Neural progenitor cell (in vitro differentiated cells): ENCODE results near the gene CACNB4. TPM values are rescaled to one million over a fixed set of nuclear protein-coding genes. Genes with fewer than 3 reads are reported as not detected.

Source experiments
- DNase-seq: peaks from one replicate; pipeline ENCODE4 v3.0.0-alpha.2; 2016; ENCODE audit warnings: low spot score
- H2AFZ ChIP-seq: fragments of 200-600 bp; sonication (generic); replicated peaks from 2 replicates; pipeline ENCODE4 v1.6.1; 2016; ENCODE audit warnings: antibody characterized with exemption
- H3F3A ChIP-seq: fragments of 200-600 bp; sonication (generic); 2 replicates; pipeline ENCODE4 v1.6.1; 2016; ENCODE audit warnings: antibody characterized with exemption, low read depth
- H3K27ac ChIP-seq: fragments of 200-600 bp; sonication (generic); 2 replicates; pipeline ENCODE4 v1.5.1; 2016; ENCODE audit warnings: mild to moderate bottlenecking
- H3K27me3 ChIP-seq: fragments of 200-600 bp; sonication (generic); 2 replicates; pipeline ENCODE4 v1.6.1; 2016; ENCODE audit warnings: mild to moderate bottlenecking, moderate library complexity
- H3K36me3 ChIP-seq: fragments of 200-600 bp; sonication (generic); 2 replicates; pipeline ENCODE4 v1.5.1; 2016
- H3K4me1 ChIP-seq: fragments of 200-600 bp; sonication (generic); 2 replicates; pipeline ENCODE4 v1.6.1; 2016; ENCODE audit warnings: mixed run types
- H3K4me2 ChIP-seq: fragments of 200-600 bp; sonication (generic); 2 replicates; pipeline ENCODE4 v1.6.1; 2016
- H3K4me3 ChIP-seq: fragments of 200-600 bp; sonication (generic); 2 replicates; pipeline ENCODE4 v1.5.1; 2016
- H3K79me2 ChIP-seq: fragments of 200-600 bp; sonication (generic); 2 replicates; pipeline ENCODE4 v1.6.1; 2016; ENCODE audit warnings: low read depth
- H3K9ac ChIP-seq: fragments of 200-600 bp; sonication (generic); 2 replicates; pipeline ENCODE4 v1.6.1; 2016
- H3K9me3 ChIP-seq: fragments of 200-600 bp; sonication (generic); 2 replicates; pipeline ENCODE4 v1.5.1; 2016; ENCODE audit warnings: low read depth
- H4K20me1 ChIP-seq: fragments of 200-600 bp; sonication (generic); 2 replicates; pipeline ENCODE4 v1.6.1; 2016; ENCODE audit warnings: low read depth
- H3K27ac Mint-ChIP-seq: 3 replicates; pipeline ENCODE4 v1.8.0; 2021; ENCODE audit warnings: mixed read lengths
- H3K27me3 Mint-ChIP-seq: 2 replicates; pipeline ENCODE4 v1.8.0; 2022; ENCODE audit warnings: low read depth, mild to moderate bottlenecking, inconsistent platforms, moderate library complexity, mixed read lengths; ENCODE audit not compliant: insufficient read depth
- H3K36me3 Mint-ChIP-seq: 3 replicates; pipeline ENCODE4 v1.8.0; 2021; ENCODE audit warnings: mixed read lengths
- H3K4me1 Mint-ChIP-seq: 3 replicates; pipeline ENCODE4 v1.8.0; 2021; ENCODE audit warnings: mixed read lengths
- H3K4me3 Mint-ChIP-seq: 3 replicates; pipeline ENCODE4 v1.8.0; 2021; ENCODE audit warnings: mild to moderate bottlenecking, moderate library complexity, mixed read lengths
- H3K9me3 Mint-ChIP-seq: 3 replicates; pipeline ENCODE4 v1.8.0; 2020; ENCODE audit warnings: mixed read lengths
- EZH2 ChIP-seq: fragments of 200-600 bp; sonication (generic); IDR thresholded peaks from 2 replicates; pipeline ENCODE4 v1.6.1; 2017; ENCODE audit warnings: antibody characterized with exemption, mild to moderate bottlenecking, moderate library complexity
- EZH2phosphoT487 ChIP-seq: fragments of 200-600 bp; sonication (generic); IDR thresholded peaks from 2 replicates; pipeline ENCODE4 v1.6.1; 2017; ENCODE audit warnings: antibody characterized with exemption
- total RNA-seq: library from RNA; depleted of rRNA; stranded (reverse); fragments of >200 nt; gene quantifications from 2 replicates; pipeline ENCODE4 v1.2.3, GENCODE V29; 2015; ENCODE audit warnings: low replicate concordance
- TF ChIP-seq, protein P1 (sequence below): fragments of 200-600 bp; sonication (generic); IDR thresholded peaks from 2 replicates; pipeline ENCODE4 v1.5.1; 2017; ENCODE audit warnings: antibody characterized with exemption, mild to moderate bottlenecking

The CACNB4 gene
- total RNA-seq, 1 donor from 2014 or later, result 14.2 TPM

GRCh38 chr2:152062125-152063091, 36.4 kb downstream of the CACNB4 start:
- H3K9me3 ChIP-seq, result no peaks in the 10 kb centered on the region
- H3K27me3 ChIP-seq, result no peaks in the 10 kb centered on the region
- H3K9ac ChIP-seq, result no peak overlapping the region
- H2AFZ ChIP-seq, result no peak overlapping the region
- H4K20me1 ChIP-seq, result no peaks in the 10 kb centered on the region
- no peaks in the 10 kb centered on the region for H3F3A ChIP-seq
- H3K4me3 ChIP-seq, result no peak overlapping the region
- Mint-ChIP-seq H3K27ac (peak overlapping the region; percentile 76), H3K36me3 (peaks cover 4% of the 10 kb centered on the region), H3K4me1 (no peaks in the 10 kb centered on the region), H3K4me3 (no peak overlapping the region), H3K9me3 (peaks cover 15% of the 10 kb centered on the region), H3K27me3 (peaks cover 8% of the 10 kb centered on the region)
- no peaks in the 10 kb centered on the region for H3K79me2 ChIP-seq
- no peaks in the 10 kb centered on the region for H3K4me1 ChIP-seq
- TF ChIP-seq EZH2, result no peak
- TF ChIP-seq EZH2phosphoT487, result no peak
- TF ChIP-seq, protein P1, sequence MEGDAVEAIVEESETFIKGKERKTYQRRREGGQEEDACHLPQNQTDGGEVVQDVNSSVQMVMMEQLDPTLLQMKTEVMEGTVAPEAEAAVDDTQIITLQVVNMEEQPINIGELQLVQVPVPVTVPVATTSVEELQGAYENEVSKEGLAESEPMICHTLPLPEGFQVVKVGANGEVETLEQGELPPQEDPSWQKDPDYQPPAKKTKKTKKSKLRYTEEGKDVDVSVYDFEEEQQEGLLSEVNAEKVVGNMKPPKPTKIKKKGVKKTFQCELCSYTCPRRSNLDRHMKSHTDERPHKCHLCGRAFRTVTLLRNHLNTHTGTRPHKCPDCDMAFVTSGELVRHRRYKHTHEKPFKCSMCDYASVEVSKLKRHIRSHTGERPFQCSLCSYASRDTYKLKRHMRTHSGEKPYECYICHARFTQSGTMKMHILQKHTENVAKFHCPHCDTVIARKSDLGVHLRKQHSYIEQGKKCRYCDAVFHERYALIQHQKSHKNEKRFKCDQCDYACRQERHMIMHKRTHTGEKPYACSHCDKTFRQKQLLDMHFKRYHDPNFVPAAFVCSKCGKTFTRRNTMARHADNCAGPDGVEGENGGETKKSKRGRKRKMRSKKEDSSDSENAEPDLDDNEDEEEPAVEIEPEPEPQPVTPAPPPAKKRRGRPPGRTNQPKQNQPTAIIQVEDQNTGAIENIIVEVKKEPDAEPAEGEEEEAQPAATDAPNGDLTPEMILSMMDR, result no peak
- DNase-seq, result no peak
- H3K27ac ChIP-seq, result no peak overlapping the region
- no peak overlapping the region for H3K4me2 ChIP-seq
- H3K36me3 ChIP-seq, result no peaks in the 10 kb centered on the region

GRCh38 chr2:152061383-152061782, 37.5 kb downstream of the CACNB4 start:
- Histone ChIP-seq H3K79me2 (no peaks in the 10 kb centered on the region), H2AFZ (no peak overlapping the region), H3K27ac (no peak overlapping the region), H4K20me1 (no peaks in the 10 kb centered on the region), H3K9me3 (no peaks in the 10 kb centered on the region), H3K36me3 (no peaks in the 10 kb centered on the region), H3K27me3 (no peaks in the 10 kb centered on the region), H3K4me3 (no peak overlapping the region), H3K4me1 (no peaks in the 10 kb centered on the region), H3F3A (no peaks in the 10 kb centered on the region), H3K4me2 (no peak overlapping the region), H3K9ac (no peak overlapping the region)
- H3K4me1 Mint-ChIP-seq, result no peaks in the 10 kb centered on the region
- H3K27ac Mint-ChIP-seq, result no peak overlapping the region
- TF ChIP-seq, protein P1, result no peak
- no peak for TF ChIP-seq EZH2phosphoT487
- TF ChIP-seq EZH2, result no peak
- no peak for DNase-seq
- H3K27me3 Mint-ChIP-seq, result peaks cover 8% of the 10 kb centered on the region
- H3K4me3 Mint-ChIP-seq, result no peak overlapping the region
- peaks cover 21% of the 10 kb centered on the region for H3K9me3 Mint-ChIP-seq
- peaks cover 4% of the 10 kb centered on the region for H3K36me3 Mint-ChIP-seq

DNA sequence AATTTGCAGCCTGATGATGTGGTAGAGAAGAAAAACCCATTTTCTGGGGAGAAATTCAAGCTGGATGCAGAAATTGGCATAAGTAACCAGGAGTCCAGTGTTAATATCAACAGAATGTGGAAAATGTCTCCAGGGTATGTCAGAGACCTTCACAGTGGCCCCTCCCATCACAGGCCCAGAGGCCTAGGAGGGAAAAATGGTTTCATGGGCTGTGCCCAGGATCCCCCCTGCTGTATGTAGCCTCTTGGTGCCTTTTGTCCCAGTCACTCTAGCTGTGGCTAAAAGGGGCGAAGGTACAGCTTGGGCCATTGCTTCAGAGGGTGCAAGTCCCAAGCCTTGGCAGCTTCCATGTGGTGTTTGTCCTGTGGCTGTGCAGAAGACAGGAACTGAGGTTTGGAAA, 40.2 kb downstream of the CACNB4 start:
- H3K4me3 ChIP-seq, result no peak overlapping the region
- H3K4me3 Mint-ChIP-seq, result no peak overlapping the region
- peaks cover 6% of the 10 kb centered on the region for H3K4me1 Mint-ChIP-seq
- peaks cover 4% of the 10 kb centered on the region for H3K36me3 Mint-ChIP-seq
- no peak overlapping the region for H2AFZ ChIP-seq
- TF ChIP-seq EZH2phosphoT487 (no peak), EZH2 (no peak)
- TF ChIP-seq, protein P1, result no peak
- peaks cover 5% of the 10 kb centered on the region for H3K27me3 Mint-ChIP-seq
- H3K27me3 ChIP-seq, result no peaks in the 10 kb centered on the region
- no peak overlapping the region for H3K27ac ChIP-seq
- no peaks in the 10 kb centered on the region for H4K20me1 ChIP-seq
- H3K4me2 ChIP-seq, result no peak overlapping the region
- H3K9me3 ChIP-seq, result no peaks in the 10 kb centered on the region
- H3K79me2 ChIP-seq, result no peaks in the 10 kb centered on the region
- peaks cover 30% of the 10 kb centered on the region for H3K9me3 Mint-ChIP-seq
- no peak overlapping the region for H3K27ac Mint-ChIP-seq
- H3K36me3 ChIP-seq, result no peaks in the 10 kb centered on the region
- no peak overlapping the region for H3K9ac ChIP-seq
- no peak for DNase-seq
- peaks cover 7% of the 10 kb centered on the region for H3F3A ChIP-seq
- no peaks in the 10 kb centered on the region for H3K4me1 ChIP-seq
